GM18499 (cell line): ENCODE data around the gene PPARG.

Experiments used
- ATAC-seq: cut with Tn5 transposase; IDR thresholded peaks from one replicate; pipeline ENCODE4 v1.9.1; 2021; ENCODE audit warnings: moderate number of reproducible peaks; ENCODE audit not compliant: insufficient read depth, unreplicated experiment

Gene PPARG

GRCh38 chr3:12401208-12401607 lies 112.3 kb downstream of the PPARG start:
- no peak for ATAC-seq

GRCh38 chr3:12405432-12406272 lies 116.8 kb downstream of the PPARG start:
- ATAC-seq, result no peak

GRCh38 chr3:12408984-12409683 lies 120.3 kb downstream of the PPARG start:
- no peak for ATAC-seq

GRCh38 chr3:12409684-12410596 lies 121.1 kb downstream of the PPARG start:
- ATAC-seq, result no peak

- no peak for ATAC-seq
Measured at GRCh38 chr3:12413721-12414255, 124.9 kb downstream of the PPARG start.

- no peak for ATAC-seq
Measured at GRCh38 chr3:12415014-12415680, 126.3 kb downstream of the PPARG start.

GRCh38 chr3:12416731-12417130 lies 127.9 kb downstream of the PPARG start:
- no peak for ATAC-seq

- no peak for ATAC-seq
Measured at GRCh38 chr3:12420393-12420792, 131.5 kb downstream of the PPARG start.

- ATAC-seq, result no peak
Measured at GRCh38 chr3:12421132-12421531, 132.3 kb downstream of the PPARG start.

GRCh38 chr3:12423131-12423530 lies 134.3 kb downstream of the PPARG start:
- ATAC-seq, result no peak

- ATAC-seq, result no peak
Measured at GRCh38 chr3:12423918-12424630, 135.2 kb downstream of the PPARG start.

GRCh38 chr3:12424635-12425319 lies 135.9 kb downstream of the PPARG start:
- ATAC-seq, result no peak

GRCh38 chr3:12425850-12426579 lies 137.1 kb downstream of the PPARG start:
- ATAC-seq, result no peak

- ATAC-seq, result no peak
Measured at GRCh38 chr3:12427551-12427950, 138.7 kb downstream of the PPARG start.

GRCh38 chr3:12428126-12428525 lies 139.3 kb downstream of the PPARG start:
- no peak for ATAC-seq

GRCh38 chr3:12430086-12430485 lies 141.2 kb downstream of the PPARG start:
- no peak for ATAC-seq

GRCh38 chr3:12433823-12434222 lies 145.0 kb downstream of the PPARG start:
- no peak for ATAC-seq
